ENCODE measurements around the gene AP5M1. TPM values are rescaled to one million over a fixed set of nuclear protein-coding genes. Genes with fewer than 3 reads are reported as not detected.
"Not testable (repeated sequence)": the region's sequence is repeated elsewhere in the genome, so short reads cannot be mapped to it uniquely, and the experiment has no call there.

AP5M1 gene, protein sequence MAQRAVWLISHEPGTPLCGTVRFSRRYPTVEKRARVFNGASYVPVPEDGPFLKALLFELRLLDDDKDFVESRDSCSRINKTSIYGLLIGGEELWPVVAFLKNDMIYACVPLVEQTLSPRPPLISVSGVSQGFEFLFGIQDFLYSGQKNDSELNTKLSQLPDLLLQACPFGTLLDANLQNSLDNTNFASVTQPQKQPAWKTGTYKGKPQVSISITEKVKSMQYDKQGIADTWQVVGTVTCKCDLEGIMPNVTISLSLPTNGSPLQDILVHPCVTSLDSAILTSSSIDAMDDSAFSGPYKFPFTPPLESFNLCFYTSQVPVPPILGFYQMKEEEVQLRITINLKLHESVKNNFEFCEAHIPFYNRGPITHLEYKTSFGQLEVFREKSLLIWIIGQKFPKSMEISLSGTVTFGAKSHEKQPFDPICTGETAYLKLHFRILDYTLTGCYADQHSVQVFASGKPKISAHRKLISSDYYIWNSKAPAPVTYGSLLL
- 19.5 and 24.7 TPM in 2 replicates for total RNA-seq (2012; rRNA removed)

DNA sequence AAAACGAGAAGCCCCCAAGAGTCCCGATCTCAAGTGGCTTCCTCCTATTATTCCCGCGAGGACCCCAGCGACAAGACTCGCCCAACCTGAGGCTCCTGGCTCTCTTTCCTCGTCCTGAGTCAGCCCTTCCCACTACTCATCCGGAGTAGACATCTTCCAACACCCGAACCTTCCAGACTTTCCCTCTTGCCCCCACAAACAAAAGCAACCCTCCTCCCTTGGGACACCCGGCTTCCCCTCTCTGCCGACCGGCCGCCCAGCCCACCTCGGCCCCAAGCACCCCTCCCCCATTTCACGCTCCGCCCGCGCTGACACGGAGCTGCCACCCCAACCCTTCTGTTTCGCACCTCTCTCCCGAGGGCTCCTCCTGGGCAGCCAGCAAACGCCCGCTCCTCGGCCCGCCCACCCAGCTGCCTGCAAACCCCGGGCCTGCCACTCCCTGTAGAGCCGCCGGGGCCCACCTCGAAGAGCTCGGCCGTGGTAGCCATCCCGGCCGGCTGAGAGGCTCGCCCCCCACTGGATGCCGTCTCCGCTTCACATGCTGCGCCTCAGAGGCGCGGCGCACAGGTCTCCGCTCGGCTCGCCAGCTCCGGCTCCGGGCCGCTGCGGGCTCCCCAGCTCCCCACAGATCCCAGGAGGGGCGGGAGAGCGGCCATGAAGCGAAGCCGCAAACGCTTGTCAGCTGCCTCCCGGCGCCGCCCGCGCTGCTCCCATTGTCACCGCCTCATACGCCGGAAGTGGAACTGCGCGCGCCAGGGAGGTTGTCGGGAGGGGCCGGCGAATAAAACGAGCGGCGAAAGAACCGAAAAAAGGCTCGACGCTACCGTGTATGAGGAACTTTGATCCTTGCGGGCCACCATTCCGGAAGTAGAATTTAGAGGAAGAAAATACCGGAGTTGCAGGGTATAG lies at the start of gene AP5M1, which contains the start of gene EXOC5:
AP5M1 (plus strand) TSS at position 811 of the 909 bp plus-strand sequence. CDS start 344 bp downstream, outside the sequence.
EXOC5 (minus strand) TSS at position 745 of the 909 bp plus-strand sequence; CDS start at position 488, 257 bp downstream.
- Histone ChIP-seq H3K36me3 (ENCODE audit: insufficient read depth, low read length) (no peaks in the 10 kb centered on the region), H3K9ac (ENCODE audit: low read depth, low read length) (peak within 1 kb of the TSS; percentile 94), H3K4me1 (ENCODE audit: control insufficient read depth, insufficient read depth, low read length) (peaks cover 17% of the 10 kb centered on the region), H3K27me3 (ENCODE audit: control insufficient read depth, insufficient read depth, low read length) (no peaks in the 10 kb centered on the region), H3K4me3 (ENCODE audit: low read length) (peak within 1 kb of the TSS; percentile 96), H3K4me2 (ENCODE audit: low read length) (peak within 1 kb of the TSS; percentile 86), H3K9me3 (replicated peaks; ENCODE audit: low read length) (no peaks in the 10 kb centered on the region)

DNA sequence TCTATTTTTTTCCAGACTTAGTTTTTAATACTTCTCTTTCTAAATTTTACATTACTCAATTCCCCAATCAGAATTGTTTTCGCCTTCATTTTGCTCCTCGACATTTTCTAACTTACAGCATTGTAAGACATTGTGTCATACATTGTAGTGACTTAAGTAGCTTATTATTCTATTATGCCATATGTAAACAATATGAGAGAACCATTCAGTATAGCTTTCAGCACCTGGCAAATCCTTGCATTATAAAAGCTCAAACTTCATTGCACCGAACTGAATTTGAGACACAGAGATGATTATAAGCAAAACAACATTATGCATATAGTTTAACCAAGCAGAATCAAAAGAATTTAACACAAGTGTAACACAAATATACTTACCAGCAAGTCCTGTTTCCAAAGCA lies 46.8 kb upstream of the AP5M1 start:
- Histone ChIP-seq H3K4me2 (ENCODE audit: low read length) (no peak overlapping the region), H3K4me3 (ENCODE audit: low read length) (no peak overlapping the region), H3K9me3 (replicated peaks; ENCODE audit: low read length) (no peaks in the 10 kb centered on the region), H3K27me3 (ENCODE audit: control insufficient read depth, insufficient read depth, low read length) (no peaks in the 10 kb centered on the region), H3K9ac (ENCODE audit: low read depth, low read length) (no peak overlapping the region), H3K36me3 (ENCODE audit: insufficient read depth, low read length) (peaks cover 27% of the 10 kb centered on the region), H3K4me1 (ENCODE audit: control insufficient read depth, insufficient read depth, low read length) (no peaks in the 10 kb centered on the region)

DNA sequence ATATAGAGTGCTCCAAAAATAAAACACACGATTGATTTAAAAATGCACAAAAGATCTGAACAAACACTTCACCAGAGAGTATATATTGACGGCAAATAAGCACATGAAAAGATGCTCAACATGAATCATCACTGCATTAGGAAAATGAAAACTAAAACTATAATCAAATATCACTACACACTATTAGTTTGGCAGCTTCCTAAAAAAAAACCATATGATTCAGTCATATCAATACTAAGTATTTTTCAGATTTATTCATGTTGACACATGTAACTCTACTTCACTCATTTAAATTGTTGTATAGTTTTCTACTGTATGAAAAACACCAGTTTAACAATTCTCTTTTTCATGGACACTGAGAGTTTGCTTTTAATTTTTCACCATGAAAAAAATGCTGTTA lies 41.7 kb upstream of the AP5M1 start:
- H3K9ac ChIP-seq (ENCODE audit: low read depth, low read length): no peak overlapping the region
- no peaks in the 10 kb centered on the region for H3K9me3 ChIP-seq (replicated peaks; ENCODE audit: low read length)
- H3K27me3 ChIP-seq (ENCODE audit: control insufficient read depth, insufficient read depth, low read length): no peaks in the 10 kb centered on the region
- no peak overlapping the region for H3K4me3 ChIP-seq (ENCODE audit: low read length)
- H3K36me3 ChIP-seq (ENCODE audit: insufficient read depth, low read length): peaks cover 32% of the 10 kb centered on the region
- H3K4me1 ChIP-seq (ENCODE audit: control insufficient read depth, insufficient read depth, low read length): no peaks in the 10 kb centered on the region
- no peak overlapping the region for H3K4me2 ChIP-seq (ENCODE audit: low read length)

DNA sequence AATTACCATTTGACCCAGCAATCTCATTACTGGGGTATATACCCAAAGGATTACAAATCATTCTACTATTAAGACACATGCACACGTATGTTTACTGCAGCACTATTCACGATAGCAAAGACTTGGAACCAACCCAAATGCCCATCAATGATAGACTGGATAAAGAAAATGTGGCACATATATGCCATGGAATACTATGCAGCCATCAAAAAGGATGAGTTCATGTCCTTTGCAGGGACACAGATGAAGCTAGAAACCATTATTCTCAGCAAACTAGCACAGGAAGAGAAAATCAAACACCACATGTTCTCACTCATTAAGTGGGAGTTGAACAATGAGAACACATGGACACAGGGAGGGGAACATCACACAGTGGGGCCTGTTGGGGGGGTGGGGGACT lies 40.5 kb upstream of the AP5M1 start:
- H3K9me3 ChIP-seq (replicated peaks; ENCODE audit: low read length); H3K4me1 ChIP-seq (ENCODE audit: control insufficient read depth, insufficient read depth, low read length); H3K4me2 ChIP-seq (ENCODE audit: low read length); H3K4me3 ChIP-seq (ENCODE audit: low read length); H3K27me3 ChIP-seq (ENCODE audit: control insufficient read depth, insufficient read depth, low read length); H3K9ac ChIP-seq (ENCODE audit: low read depth, low read length): not testable (repeated sequence)
- peaks cover 41% of the 10 kb centered on the region for H3K36me3 ChIP-seq (ENCODE audit: insufficient read depth, low read length)

DNA sequence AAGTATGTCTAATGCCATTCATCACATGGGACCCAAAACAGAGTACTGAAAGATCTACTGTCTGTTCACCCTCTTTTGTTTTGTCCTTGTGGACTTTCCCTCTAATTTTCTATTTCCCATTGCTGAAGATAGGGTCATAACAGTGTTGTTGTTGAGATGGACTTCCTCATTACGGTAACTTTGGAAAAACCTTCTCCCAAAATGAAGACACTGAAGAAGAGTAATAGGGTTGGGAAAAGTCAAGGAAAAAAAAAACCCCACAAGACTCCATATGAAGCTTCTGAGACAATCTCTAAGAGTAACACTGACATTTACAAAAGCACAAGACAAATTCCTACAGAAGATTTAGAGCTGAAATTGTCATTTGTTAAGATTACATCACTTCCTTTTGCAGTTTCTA lies 36.8 kb upstream of the AP5M1 start:
- Histone ChIP-seq H3K27me3 (ENCODE audit: control insufficient read depth, insufficient read depth, low read length) (no peaks in the 10 kb centered on the region), H3K4me3 (ENCODE audit: low read length) (no peak overlapping the region), H3K36me3 (ENCODE audit: insufficient read depth, low read length) (peaks cover 52% of the 10 kb centered on the region), H3K4me2 (ENCODE audit: low read length) (no peak overlapping the region), H3K4me1 (ENCODE audit: control insufficient read depth, insufficient read depth, low read length) (no peaks in the 10 kb centered on the region), H3K9ac (ENCODE audit: low read depth, low read length) (no peak overlapping the region), H3K9me3 (replicated peaks; ENCODE audit: low read length) (no peaks in the 10 kb centered on the region)

DNA sequence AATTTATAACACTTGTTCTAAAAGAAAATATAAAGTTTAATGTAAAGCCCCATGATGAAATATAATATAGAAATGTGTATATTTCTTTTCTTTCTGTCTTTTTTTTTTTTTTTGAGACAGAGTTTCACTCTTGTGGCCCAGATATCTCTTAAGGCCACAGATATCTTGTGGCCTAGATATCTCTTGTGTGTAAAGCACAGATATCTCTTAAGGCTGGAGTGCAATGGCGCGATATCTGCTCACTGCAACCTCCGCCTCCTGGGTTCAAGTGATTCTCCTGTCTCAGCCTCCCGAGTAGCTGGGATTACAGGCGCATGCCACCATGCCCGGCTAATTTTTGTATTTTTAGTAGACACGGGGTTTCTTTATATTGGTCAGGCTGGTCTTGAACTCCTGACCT lies 28.7 kb upstream of the AP5M1 start:
- peaks cover 22% of the 10 kb centered on the region for H3K36me3 ChIP-seq (ENCODE audit: insufficient read depth, low read length)
- not testable (repeated sequence) for H3K9me3 ChIP-seq (replicated peaks; ENCODE audit: low read length); H3K4me1 ChIP-seq (ENCODE audit: control insufficient read depth, insufficient read depth, low read length); H3K4me2 ChIP-seq (ENCODE audit: low read length); H3K4me3 ChIP-seq (ENCODE audit: low read length); H3K27me3 ChIP-seq (ENCODE audit: control insufficient read depth, insufficient read depth, low read length); H3K9ac ChIP-seq (ENCODE audit: low read depth, low read length)

DNA sequence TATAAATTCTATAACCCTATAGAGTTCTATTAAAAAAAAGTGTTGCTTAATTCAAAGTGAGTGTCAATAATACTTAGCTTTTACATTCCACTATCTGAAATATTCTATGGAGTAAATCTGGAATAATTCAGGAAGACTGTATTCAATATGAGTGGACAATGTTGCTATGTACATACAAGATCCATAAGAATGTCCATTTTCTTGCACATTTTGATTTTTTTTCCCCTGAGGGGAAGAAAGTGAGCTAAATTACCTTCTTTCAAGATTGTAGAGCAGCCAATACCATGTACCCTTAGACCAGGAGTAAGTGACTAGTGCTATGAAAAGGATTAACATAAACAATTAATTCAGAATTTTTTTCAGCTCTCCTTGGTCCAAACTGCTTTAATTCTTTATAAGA lies 25.5 kb upstream of the AP5M1 start:
- no peak overlapping the region for H3K4me3 ChIP-seq (ENCODE audit: low read length)
- no peaks in the 10 kb centered on the region for H3K9me3 ChIP-seq (replicated peaks; ENCODE audit: low read length)
- H3K4me1 ChIP-seq (ENCODE audit: control insufficient read depth, insufficient read depth, low read length): peaks cover 17% of the 10 kb centered on the region
- H3K4me2 ChIP-seq (ENCODE audit: low read length): no peak overlapping the region
- H3K27me3 ChIP-seq (ENCODE audit: control insufficient read depth, insufficient read depth, low read length): no peaks in the 10 kb centered on the region
- H3K36me3 ChIP-seq (ENCODE audit: insufficient read depth, low read length): peaks cover 5% of the 10 kb centered on the region
- no peak overlapping the region for H3K9ac ChIP-seq (ENCODE audit: low read depth, low read length)

DNA sequence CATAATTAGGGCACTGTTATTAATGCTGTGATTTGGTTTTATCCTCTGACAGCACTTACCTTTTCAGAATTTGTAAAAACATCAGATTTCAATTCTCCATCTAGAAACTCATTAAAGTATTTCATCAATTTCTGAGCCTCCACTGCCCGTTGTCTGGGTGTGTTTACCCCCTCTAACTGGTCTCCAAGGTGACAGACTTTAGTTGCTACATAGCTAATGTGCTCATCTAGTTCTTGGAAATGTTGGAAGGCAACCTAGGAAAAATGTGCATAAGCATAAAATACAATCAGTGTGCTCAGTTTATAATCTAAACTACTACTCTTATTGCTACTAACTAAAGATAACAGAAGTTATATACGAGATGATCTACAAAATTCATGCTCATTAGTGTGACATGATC lies 24.7 kb upstream of the AP5M1 start:
- Histone ChIP-seq H3K9ac (ENCODE audit: low read depth, low read length) (no peak overlapping the region), H3K36me3 (ENCODE audit: insufficient read depth, low read length) (peaks cover 4% of the 10 kb centered on the region), H3K9me3 (replicated peaks; ENCODE audit: low read length) (no peaks in the 10 kb centered on the region), H3K4me1 (ENCODE audit: control insufficient read depth, insufficient read depth, low read length) (peaks cover 17% of the 10 kb centered on the region), H3K27me3 (ENCODE audit: control insufficient read depth, insufficient read depth, low read length) (no peaks in the 10 kb centered on the region), H3K4me2 (ENCODE audit: low read length) (no peak overlapping the region), H3K4me3 (ENCODE audit: low read length) (no peak overlapping the region)

DNA sequence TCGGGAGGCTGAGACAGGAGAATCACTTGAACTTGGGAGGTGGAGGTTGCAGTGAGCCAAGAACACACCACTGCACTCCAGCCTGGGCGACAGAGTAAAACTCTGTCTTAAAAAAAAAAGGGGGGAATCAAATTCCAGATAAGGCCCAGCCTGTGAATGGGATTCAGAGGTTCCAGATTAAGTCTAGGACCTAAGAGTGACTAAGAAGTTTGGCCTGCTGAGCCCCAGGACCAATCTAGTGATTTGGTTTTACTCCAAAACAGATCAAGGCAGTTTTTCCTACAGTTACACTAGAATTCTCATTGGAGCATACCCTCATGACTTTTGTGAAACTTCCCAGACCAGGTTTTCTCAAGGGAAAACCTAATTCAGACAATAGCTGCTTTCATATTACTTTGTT lies 22.8 kb upstream of the AP5M1 start:
- H3K9me3 ChIP-seq (replicated peaks; ENCODE audit: low read length): no peaks in the 10 kb centered on the region
- H3K36me3 ChIP-seq (ENCODE audit: insufficient read depth, low read length): peaks cover 2% of the 10 kb centered on the region
- H3K9ac ChIP-seq (ENCODE audit: low read depth, low read length): no peak overlapping the region
- H3K4me2 ChIP-seq (ENCODE audit: low read length): no peak overlapping the region
- H3K4me3 ChIP-seq (ENCODE audit: low read length): no peak overlapping the region
- H3K4me1 ChIP-seq (ENCODE audit: control insufficient read depth, insufficient read depth, low read length): peaks cover 17% of the 10 kb centered on the region
- H3K27me3 ChIP-seq (ENCODE audit: control insufficient read depth, insufficient read depth, low read length): no peaks in the 10 kb centered on the region

DNA sequence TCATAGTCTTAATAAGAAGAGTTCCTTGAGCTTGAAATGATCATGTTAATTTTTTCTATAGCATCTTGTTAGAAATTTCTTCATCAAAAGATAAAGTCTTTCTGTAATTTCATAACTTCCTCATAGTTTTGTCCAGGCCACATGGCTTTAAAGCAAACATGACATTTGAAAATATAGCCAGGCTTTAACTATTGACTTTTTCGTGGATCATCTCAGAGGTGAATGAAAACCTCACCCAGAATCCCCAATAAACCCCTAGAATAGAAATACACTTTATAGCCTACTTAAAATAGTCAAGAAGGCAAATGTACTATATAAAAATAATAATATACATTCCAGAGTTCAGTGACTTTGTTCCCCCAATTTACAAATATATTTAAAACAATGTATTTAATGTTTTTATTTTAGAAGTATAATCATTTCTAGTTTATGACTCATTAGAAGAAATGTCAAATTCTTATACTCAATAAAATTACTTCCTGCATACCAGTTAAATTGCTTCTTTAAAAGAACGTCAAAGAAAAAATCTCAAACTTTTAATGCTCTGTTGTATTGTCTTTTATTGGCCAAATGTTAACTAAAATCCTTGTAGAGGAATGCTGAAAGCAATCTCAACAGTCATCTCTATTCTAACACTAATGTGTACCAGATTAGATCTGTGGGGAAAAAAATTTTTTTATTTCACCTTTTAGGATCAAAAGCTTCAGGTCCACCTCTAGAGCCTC lies 21.7 kb upstream of the AP5M1 start:
- Histone ChIP-seq H3K36me3 (ENCODE audit: insufficient read depth, low read length) (peaks cover 2% of the 10 kb centered on the region), H3K4me2 (ENCODE audit: low read length) (peak overlapping the region; percentile 63), H3K27me3 (ENCODE audit: control insufficient read depth, insufficient read depth, low read length) (no peaks in the 10 kb centered on the region), H3K4me1 (ENCODE audit: control insufficient read depth, insufficient read depth, low read length) (peaks cover 17% of the 10 kb centered on the region), H3K9ac (ENCODE audit: low read depth, low read length) (peak overlapping the region; percentile 60), H3K9me3 (replicated peaks; ENCODE audit: low read length) (no peaks in the 10 kb centered on the region), H3K4me3 (ENCODE audit: low read length) (no peak overlapping the region)

DNA sequence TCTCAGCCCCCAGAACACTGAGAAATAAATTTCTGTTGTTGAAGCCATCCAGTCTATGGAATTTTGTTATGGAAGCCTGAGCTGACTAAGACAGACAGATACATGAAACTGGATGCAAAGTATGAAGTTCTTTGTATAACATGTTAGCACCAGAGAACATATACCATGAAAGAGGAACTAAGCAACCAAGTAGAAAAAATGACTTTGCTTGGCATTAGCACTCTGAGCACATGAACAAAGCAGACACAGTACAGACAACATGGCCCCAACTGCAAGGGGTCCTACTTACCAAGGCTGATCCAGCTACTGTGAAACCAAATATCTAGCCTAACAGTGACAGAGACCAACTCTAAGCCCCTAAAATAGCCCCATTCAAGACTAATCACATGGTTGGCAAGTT lies 13.9 kb upstream of the AP5M1 start:
- no peak overlapping the region for H3K9ac ChIP-seq (ENCODE audit: low read depth, low read length)
- no peaks in the 10 kb centered on the region for H3K27me3 ChIP-seq (ENCODE audit: control insufficient read depth, insufficient read depth, low read length)
- no peaks in the 10 kb centered on the region for H3K9me3 ChIP-seq (replicated peaks; ENCODE audit: low read length)
- H3K36me3 ChIP-seq (ENCODE audit: insufficient read depth, low read length): no peaks in the 10 kb centered on the region
- H3K4me1 ChIP-seq (ENCODE audit: control insufficient read depth, insufficient read depth, low read length): no peaks in the 10 kb centered on the region
- no peak overlapping the region for H3K4me2 ChIP-seq (ENCODE audit: low read length)
- no peak overlapping the region for H3K4me3 ChIP-seq (ENCODE audit: low read length)

Data from skeletal muscle satellite cell (primary cell).